SK-N-SH (cell line): ENCODE data around the gene TRAIP. TPM values are rescaled to one million over a fixed set of nuclear protein-coding genes. Genes with fewer than 3 reads are reported as not detected.

Source experiments
- CTCF ChIA-PET: fragments of 300-600, 350-600 bp; formaldehyde crosslinking; extraction: SDS; loops from one replicate; lab custom pipeline; 2021; lab: Yijun Ruan, JAX
- POLR2A ChIA-PET: fragments of 350-600 bp; sonication (Branson Sonifier 250); formaldehyde crosslinking; extraction: SDS; loops from one replicate; lab custom pipeline; 2020; ENCODE audit warnings: antibody characterized with exemption, inconsistent platforms; lab: Yijun Ruan, JAX
- DNase-seq: peaks from one replicate; pipeline ENCODE4 v3.0.0; 2012
- H2AFZ ChIP-seq: fragments of 200-600 bp; sonication (generic); 2 replicates; pipeline ENCODE4 v1.8.1; 2016; ENCODE audit warnings: antibody characterized with exemption, mild to moderate bottlenecking, low read depth
- H3F3A ChIP-seq: fragments of 200-600 bp; sonication (generic); replicated peaks from 2 replicates; pipeline ENCODE3; 2016; ENCODE audit warnings: antibody characterized with exemption, mild to moderate bottlenecking; ENCODE audit not compliant: insufficient read depth
- H3K27ac ChIP-seq, 2 experiments: fragments of 200-500 bp in 1 of 2; fragments of 200-600 bp in 1 of 2; sonication (Bioruptor generic) in 1 of 2; sonication (generic), shearing (Covaris generic) in 1 of 2; 2 replicates each; pipeline versions ENCODE4 v1.5.1 to v1.6.1; 2014 to 2016; ENCODE audit warnings: low read depth in 2 of 2, inconsistent platforms in 1 of 2, low read length in 1 of 2, mild to moderate bottlenecking in 1 of 2, mixed read lengths in 1 of 2
- H3K27me3 ChIP-seq: fragments of 200-600 bp; sonication (generic), shearing (Covaris generic); 2 replicates; pipeline ENCODE4 v1.6.1; 2016; ENCODE audit warnings: mixed run types; ENCODE audit not compliant: insufficient read depth
- H3K36me3 ChIP-seq, 2 experiments: fragments of 200-500 bp in 1 of 2; fragments of 200-600 bp in 1 of 2; sonication (Bioruptor generic) in 1 of 2; sonication (generic) in 1 of 2; replicated peaks in 1 of 2; 2 replicates each; pipeline versions ENCODE3 to v1.5.1; 2014 to 2016; ENCODE audit warnings: low read length in 1 of 2, mild to moderate bottlenecking in 1 of 2; ENCODE audit not compliant: insufficient read depth in 2 of 2, control insufficient read depth in 1 of 2
- H3K4me1 ChIP-seq, 2 experiments: fragments of 200-500 bp in 1 of 2; fragments of 200-600 bp in 1 of 2; sonication (Bioruptor generic) in 1 of 2; sonication (generic), shearing (Covaris generic) in 1 of 2; 2 replicates each; pipeline versions ENCODE4 v1.5.1 to v1.6.1; 2014 to 2016; ENCODE audit warnings: low read depth in 1 of 2, low read length in 1 of 2, mixed run types in 1 of 2; ENCODE audit not compliant: insufficient read depth in 2 of 2, control insufficient read depth in 1 of 2
- H3K4me2 ChIP-seq: fragments of 200-600 bp; sonication (generic), shearing (Covaris generic); 2 replicates; pipeline ENCODE4 v1.6.1; 2017; ENCODE audit warnings: mixed run types
- H3K4me3 ChIP-seq, 2 experiments: fragments of 200-500 bp in 1 of 2; fragments of 200-600 bp in 1 of 2; sonication (Bioruptor generic) in 1 of 2; sonication (generic), shearing (Covaris generic) in 1 of 2; 2 replicates each; pipeline versions ENCODE4 v1.5.1 to v1.8.1; 2014 to 2016; ENCODE audit warnings: low read depth in 2 of 2, inconsistent platforms in 1 of 2, low read length in 1 of 2, mild to moderate bottlenecking in 1 of 2, mixed read lengths in 1 of 2, moderate library complexity in 1 of 2
- H3K79me2 ChIP-seq: fragments of 200-600 bp; sonication (generic); 2 replicates; pipeline ENCODE4 v1.8.1; 2017; ENCODE audit warnings: mild to moderate bottlenecking; ENCODE audit not compliant: insufficient read depth
- H3K9ac ChIP-seq: fragments of 200-600 bp; sonication (generic); 2 replicates; pipeline ENCODE4 v1.6.1; 2017; ENCODE audit warnings: mixed run types
- H3K9me2 ChIP-seq: fragments of 200-600 bp; sonication (generic); 2 replicates; pipeline ENCODE4 v1.6.1; 2017; ENCODE audit warnings: mixed run types
- H3K9me3 ChIP-seq: fragments of 200-600 bp; sonication (generic); 2 replicates; pipeline ENCODE4 v1.6.1; 2017; ENCODE audit warnings: mixed run types, mild to moderate bottlenecking, moderate library complexity
- H4K20me1 ChIP-seq: fragments of 200-600 bp; sonication (generic); 2 replicates; pipeline ENCODE4 v1.6.1; 2017; ENCODE audit warnings: mild to moderate bottlenecking, mixed run types; ENCODE audit not compliant: insufficient read depth
- ELF1 ChIP-seq: IDR thresholded peaks from 2 replicates; pipeline ENCODE4 v1.4.0; 2012
- EP300 ChIP-seq, 2 experiments: IDR thresholded peaks; 2 replicates each; pipeline versions ENCODE4 v1.4.0 to v1.6.1; 2012; ENCODE audit warnings: borderline replicate concordance in 1 of 2, low read depth in 1 of 2, low read length in 1 of 2
- EZH2phosphoT487 ChIP-seq: fragments of 200-600 bp; sonication (generic); IDR thresholded peaks from 2 replicates; pipeline ENCODE4 v1.6.1; 2017; ENCODE audit warnings: low read depth, mixed run types, mild to moderate bottlenecking, antibody characterized with exemption, moderate library complexity, borderline replicate concordance
- FOSL2 ChIP-seq: IDR thresholded peaks from 2 replicates; pipeline ENCODE4 v1.4.0; 2012; ENCODE audit warnings: low read depth, mild to moderate bottlenecking, moderate library complexity, borderline replicate concordance
- FOXJ3 ChIP-seq: sonication (generic); formaldehyde crosslinking; IDR thresholded peaks from 2 replicates; pipeline ENCODE4 v1.5.1; 2020; ENCODE audit warnings: mild to moderate bottlenecking, missing genetic modification reagents
- FOXM1 ChIP-seq: IDR thresholded peaks from 2 replicates; pipeline ENCODE4 v1.4.0; 2012; ENCODE audit warnings: low read depth, mild to moderate bottlenecking
- IRF3 ChIP-seq: fragments of 150-350 bp; IDR thresholded peaks from 2 replicates; pipeline ENCODE4 v1.6.1; 2016; ENCODE audit warnings: mild to moderate bottlenecking, low read depth, low read length
- MAX ChIP-seq: IDR thresholded peaks from 2 replicates; pipeline ENCODE4 v1.4.0; 2012; ENCODE audit warnings: low read depth
- MXI1 ChIP-seq: IDR thresholded peaks from 2 replicates; pipeline ENCODE4 v1.6.1; 2012; ENCODE audit warnings: mild to moderate bottlenecking, low read depth, low read length, improper control_type of control experiment
- NFIC ChIP-seq: IDR thresholded peaks from 2 replicates; pipeline ENCODE4 v1.4.0; 2012; ENCODE audit warnings: borderline replicate concordance
- PBX3 ChIP-seq: IDR thresholded peaks from 2 replicates; pipeline ENCODE4; 2012
- POLR2AphosphoS5 ChIP-seq: IDR thresholded peaks from 2 replicates; pipeline ENCODE4 v1.6.1; 2012; ENCODE audit warnings: low read depth, low read length
- RAD21 ChIP-seq: IDR thresholded peaks from 2 replicates; pipeline ENCODE4 v1.6.1; 2012; ENCODE audit warnings: mild to moderate bottlenecking, low read length
- RCOR1 ChIP-seq: fragments of 150-350 bp; IDR thresholded peaks from 2 replicates; pipeline ENCODE4 v1.6.1; 2017; ENCODE audit warnings: antibody characterized with exemption, low read length
- REST ChIP-seq: IDR thresholded peaks from 2 replicates; pipeline ENCODE4 v1.6.1; 2012; ENCODE audit warnings: mild to moderate bottlenecking, low read depth, low read length, moderate library complexity
- RFX5 ChIP-seq: IDR thresholded peaks from 2 replicates; pipeline ENCODE4 v1.6.1; 2012; ENCODE audit warnings: mild to moderate bottlenecking, improper control_type of control experiment, low read length
- SIN3A ChIP-seq: IDR thresholded peaks from 2 replicates; pipeline ENCODE4 v1.6.1; 2012; ENCODE audit warnings: low read depth, mild to moderate bottlenecking, low read length, moderate library complexity, borderline replicate concordance
- TCF12 ChIP-seq: IDR thresholded peaks from 2 replicates; pipeline ENCODE4 v1.4.0; 2012
- YY1 ChIP-seq: IDR thresholded peaks from 2 replicates; pipeline ENCODE4 v1.4.0; 2012; ENCODE audit warnings: low read depth, mild to moderate bottlenecking
- WGBS: methylation state at CpG from one replicate; pipeline ENCODE4 v1.1.6; 2017; ENCODE audit warnings: low lambda C conversion rate; 5-methylcytosine and 5-hydroxymethylcytosine counted together
- polyA plus RNA-seq, 3 experiments: library from polyadenylated mRNA; depleted of rRNA; stranded (reverse); fragments of >200 nt; gene quantifications; 2 replicates each; pipeline ENCODE4 v1.2.3, GENCODE V29; 2012

The TRAIP gene
- polyA plus RNA-seq, 1 of the 3 experiments (the other 2 are of a cell fraction) = 8.1 TPM

- Histone ChIP-seq H3K27me3 (no peaks in the 10 kb centered on the region), H3K9me3 (no peaks in the 10 kb centered on the region), H3F3A (no peaks in the 10 kb centered on the region), H2AFZ (no peak overlapping the region), H3K27ac (no peak overlapping the region; a peak in 1 of 4 replicates), H3K4me1 (peaks cover 0 to 42% of the 10 kb centered on the region in 2 experiments; a peak in 1 of 4 replicates), H3K9ac (no peak overlapping the region), H3K36me3 (peaks cover 5 to 25% of the 10 kb centered on the region in 2 experiments), H3K79me2 (no peaks in the 10 kb centered on the region), H4K20me1 (no peaks in the 10 kb centered on the region), H3K4me2 (no peak overlapping the region), H3K4me3 (no peak overlapping the region), H3K9me2 (no peaks in the 10 kb centered on the region)
- DNase-seq = no peak
- ChIA-PET CTCF (interaction anchor here (1.1 kb wide), 3 partner anchors 24 to 54 kb away, joined by 3 to 6 read pairs (median 3); no protein-coding TSS in a partner anchor), POLR2A (interaction anchor here (0.7 kb wide), 1 partner anchor 96 kb away, joined by 3 read pairs; the partner anchor contains the start of gene RBM6)
- WGBS = 75% methylated on average over 5 of the region's 5 CpGs
- TF ChIP-seq POLR2AphosphoS5 (no peak), MAX (no peak), RAD21 (no peak), FOXJ3 (CRISPR knock-in tag) (no peak), FOXM1 (no peak), YY1 (no peak), EZH2phosphoT487 (no peak), ELF1 (no peak), MXI1 (no peak), RFX5 (no peak), RCOR1 (no peak), TCF12 (no peak), IRF3 (no peak), PBX3 (no peak), SIN3A (no peak), REST (no peak), EP300 (IDR thresholded peaks at IDR 0.05; ENCODE audit: borderline replicate concordance in 1 of 2, low read depth in 1 of 2, low read length in 1 of 2) (no peak), FOSL2 (no peak), NFIC (no peak)
These were observed 11.7 kb downstream of the TRAIP start for GRCh38 chr3:49844464-49845183.
